Measurements from ENCODE around the gene S100A7A. TPM values are rescaled to one million over a fixed set of nuclear protein-coding genes. Genes with fewer than 3 reads are reported as not detected.

The S100A7A gene
- total and polyA plus RNA-seq, 10 of the 15 experiments (the other 5 are each of a cell fraction or from before 2014, with no cell fraction given): not detected

GRCh38 chr1:153372571-153372970 lies 43.7 kb upstream of the S100A7A start (continued):
- TF ChIP-seq, protein P1, sequence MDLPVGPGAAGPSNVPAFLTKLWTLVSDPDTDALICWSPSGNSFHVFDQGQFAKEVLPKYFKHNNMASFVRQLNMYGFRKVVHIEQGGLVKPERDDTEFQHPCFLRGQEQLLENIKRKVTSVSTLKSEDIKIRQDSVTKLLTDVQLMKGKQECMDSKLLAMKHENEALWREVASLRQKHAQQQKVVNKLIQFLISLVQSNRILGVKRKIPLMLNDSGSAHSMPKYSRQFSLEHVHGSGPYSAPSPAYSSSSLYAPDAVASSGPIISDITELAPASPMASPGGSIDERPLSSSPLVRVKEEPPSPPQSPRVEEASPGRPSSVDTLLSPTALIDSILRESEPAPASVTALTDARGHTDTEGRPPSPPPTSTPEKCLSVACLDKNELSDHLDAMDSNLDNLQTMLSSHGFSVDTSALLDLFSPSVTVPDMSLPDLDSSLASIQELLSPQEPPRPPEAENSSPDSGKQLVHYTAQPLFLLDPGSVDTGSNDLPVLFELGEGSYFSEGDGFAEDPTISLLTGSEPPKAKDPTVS (IDR thresholded peaks at IDR 0.05; ENCODE audit: low read depth, low read length): no peak
- TF ChIP-seq EZH2 (IDR thresholded peaks at IDR 0.05; ENCODE audit: borderline replicate concordance, control insufficient read depth, low read depth, low read length) (no peak), ZZZ3 (IDR thresholded peaks at IDR 0.05; ENCODE audit: control insufficient read depth, insufficient read length, low read depth) (no peak), CHD4 (IDR thresholded peaks at IDR 0.05) (no peak), MXI1 (IDR thresholded peaks at IDR 0.05; ENCODE audit: low read depth, low read length) (no peak), HDAC6 (IDR thresholded peaks at IDR 0.05; ENCODE audit: unreplicated experiment) (no peak), NRF1 (conservative IDR thresholded peaks at IDR 0.05; ENCODE audit: low read depth, low read length) (no peak)

GRCh38 chr1:153374071-153374470 lies 42.2 kb upstream of the S100A7A start:
- H3K4me2 ChIP-seq (ENCODE audit: control insufficient read depth, insufficient read depth): no peak overlapping the region
- no peaks in the 10 kb centered on the region for H4K20me1 ChIP-seq (ENCODE audit: control insufficient read depth, insufficient read depth)
- intact Hi-C loops (cut with micrococcal nuclease; ENCODE audit: unreplicated experiment) (no loop called here), in situ Hi-C loops (cut with MboI) (no loop called here)
- FAIRE-seq (no peak), DNase-seq (ENCODE audit: low read depth, low spot score) (no peak), ATAC-seq (no peak)
- TF ChIP-seq MEF2B (IDR thresholded peaks at IDR 0.05; ENCODE audit: partially characterized antibody, poor library complexity, severe bottlenecking) (no peak), TBL1XR1 (IDR thresholded peaks at IDR 0.05; ENCODE audit: low read depth, low read length) (no peak), TCF7 (IDR thresholded peaks at IDR 0.05; ENCODE audit: borderline replicate concordance) (no peak)
- RAD21 ChIA-PET (ENCODE audit: unreplicated experiment): no interaction called here
- 11% methylated on average over 2 of the region's 2 CpGs for WGBS (ENCODE audit: insufficient coverage, insufficient replicate concordance, low lambda C conversion rate, missing lambda C conversion rate)
- H3K4me3 ChIP-seq: no peak overlapping the region
- no peaks in the 10 kb centered on the region for H3K9me3 ChIP-seq (replicated peaks; ENCODE audit: control insufficient read depth, insufficient read depth, low read length)
- SMC1A ChIA-PET (ENCODE audit: uncharacterized antibody, unreplicated experiment): no interaction called here
- no TSS peak for BruUV-seq (replicated peaks)
- H3K27ac ChIP-seq (ENCODE audit: control insufficient read depth, insufficient read depth): no peak overlapping the region
- CTCF ChIA-PET: interaction anchor here (0.8 kb wide), 1 partner anchor 121 kb away, joined by 3 read pairs; no protein-coding TSS in a partner anchor
- no peaks in the 10 kb centered on the region for H3K79me2 ChIP-seq (ENCODE audit: control insufficient read depth, insufficient read depth, low read length)
- no peaks in the 10 kb centered on the region for H3K4me1 ChIP-seq (ENCODE audit: control insufficient read depth, insufficient read depth, low read length)
- H2AFZ ChIP-seq (ENCODE audit: control insufficient read depth, low read depth, low read length): no peak overlapping the region
- no peaks in the 10 kb centered on the region for H3K27me3 ChIP-seq (replicated peaks in 1 of 2; ENCODE audit: control insufficient read depth in 2 of 2, insufficient read depth in 2 of 2, low read length in 1 of 2)
- no peaks in the 10 kb centered on the region for H3K36me3 ChIP-seq (ENCODE audit: control insufficient read depth in 2 of 2, insufficient read depth in 2 of 2, low read length in 1 of 2)
- H3K9ac ChIP-seq (ENCODE audit: control insufficient read depth, insufficient read depth, low read length): no peak overlapping the region
- POLR2A ChIA-PET: no interaction called here

All from GM12878 (cell line).